GM15510 (cell line): ENCODE data around the gene TEX36.

Experiments used
- POLR2A ChIP-seq: IDR thresholded peaks from 3 replicates; pipeline ENCODE4 v1.6.1; 2011; ENCODE audit warnings: borderline replicate concordance; ENCODE audit not compliant: insufficient read length; ENCODE audit errors: extremely low read depth

The TEX36 gene

GRCh38 chr10:125661431-125661940 lies 21.5 kb downstream of the TEX36 start:
- no peak for TF ChIP-seq POLR2A

DNA sequence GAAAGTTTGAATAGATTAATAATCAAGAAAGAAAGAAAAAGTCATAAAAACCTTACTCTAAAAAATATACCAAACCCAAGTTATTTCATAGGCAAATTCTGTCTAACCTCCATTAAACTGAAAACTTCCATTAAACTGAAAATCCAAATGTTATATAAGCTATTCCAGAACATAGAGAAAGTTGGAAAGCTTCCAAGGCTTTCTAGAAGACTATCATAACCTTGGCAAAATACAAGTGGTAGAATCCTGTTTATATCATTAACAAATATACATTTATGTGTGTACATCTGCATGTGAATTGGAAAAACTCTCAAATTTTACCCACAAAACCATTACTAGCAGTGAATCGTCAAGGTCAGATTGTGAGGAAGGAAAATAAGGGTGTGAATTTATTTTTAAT lies 23.9 kb downstream of the TEX36 start:
- TF ChIP-seq POLR2A, result no peak

- TF ChIP-seq POLR2A, result no peak
Observed at GRCh38 chr10:125656523-125656922, 26.4 kb downstream of the TEX36 start.

DNA sequence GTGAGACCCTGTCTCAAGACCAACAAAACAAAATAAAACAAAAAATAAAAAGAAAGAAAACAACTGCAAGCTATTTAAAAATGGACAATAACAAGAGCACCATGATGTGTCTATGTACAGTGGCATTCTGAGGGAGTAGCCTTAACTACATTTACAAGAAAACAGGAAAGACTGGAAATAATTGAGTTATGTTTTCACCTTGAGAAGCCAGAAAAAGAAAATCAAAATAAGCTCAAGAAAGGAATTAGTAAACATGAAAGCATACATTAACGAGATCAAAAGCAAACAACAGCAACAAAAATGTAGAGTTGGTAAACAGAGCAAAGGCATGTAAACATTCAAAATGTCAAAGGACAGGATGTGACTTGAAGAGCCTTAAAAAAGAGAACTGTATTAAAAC lies 36.7 kb downstream of the TEX36 start:
- no peak for TF ChIP-seq POLR2A

GRCh38 chr10:125641398-125641797 lies 41.6 kb downstream of the TEX36 start:
- no peak for TF ChIP-seq POLR2A

GRCh38 chr10:125640653-125641052 lies 42.3 kb downstream of the TEX36 start:
- TF ChIP-seq POLR2A, result no peak

DNA sequence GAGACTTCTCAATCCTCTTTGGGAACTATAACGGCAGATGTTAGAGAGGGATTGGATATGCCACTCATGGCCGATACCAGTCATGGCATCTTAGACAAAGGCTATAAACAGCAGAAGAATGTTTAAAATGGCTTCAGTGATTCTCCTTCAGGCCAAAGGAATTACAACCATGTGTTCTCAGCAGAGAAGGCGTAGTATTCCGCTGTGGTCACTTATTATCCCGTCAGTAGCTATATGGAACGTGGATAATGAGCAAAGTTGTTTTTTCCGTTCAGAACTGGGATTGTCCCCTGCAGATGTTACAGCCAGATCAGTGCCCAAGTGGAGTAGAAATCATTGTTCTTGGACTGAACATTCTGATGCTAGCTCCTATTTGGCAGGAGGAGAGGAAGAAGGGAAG lies 43.1 kb downstream of the TEX36 start:
- no peak for TF ChIP-seq POLR2A

DNA sequence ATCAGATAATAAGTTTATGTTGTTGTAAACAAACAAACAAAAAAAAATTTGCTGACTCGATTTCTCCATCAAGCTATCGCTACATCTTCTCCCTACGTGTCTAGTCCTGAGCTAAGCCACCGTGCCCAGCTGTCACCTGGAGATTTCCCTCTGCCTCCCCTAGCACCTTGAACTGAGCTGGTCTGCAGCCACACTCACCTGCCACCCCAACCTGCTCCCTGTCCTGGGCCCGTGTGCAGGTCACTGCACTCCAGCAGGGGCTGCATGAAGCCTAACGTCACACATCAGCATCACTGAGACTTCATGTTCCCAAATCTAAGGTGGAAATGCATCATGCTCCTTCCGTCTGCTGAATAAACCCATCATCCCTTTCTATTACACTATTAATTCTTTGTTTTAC lies 44.4 kb downstream of the TEX36 start:
- TF ChIP-seq POLR2A, result no peak

- TF ChIP-seq POLR2A, result no peak
Observed at GRCh38 chr10:125637496-125637895, 45.5 kb downstream of the TEX36 start.

GRCh38 chr10:125634606-125635005 lies 48.4 kb downstream of the TEX36 start:
- TF ChIP-seq POLR2A, result no peak

DNA sequence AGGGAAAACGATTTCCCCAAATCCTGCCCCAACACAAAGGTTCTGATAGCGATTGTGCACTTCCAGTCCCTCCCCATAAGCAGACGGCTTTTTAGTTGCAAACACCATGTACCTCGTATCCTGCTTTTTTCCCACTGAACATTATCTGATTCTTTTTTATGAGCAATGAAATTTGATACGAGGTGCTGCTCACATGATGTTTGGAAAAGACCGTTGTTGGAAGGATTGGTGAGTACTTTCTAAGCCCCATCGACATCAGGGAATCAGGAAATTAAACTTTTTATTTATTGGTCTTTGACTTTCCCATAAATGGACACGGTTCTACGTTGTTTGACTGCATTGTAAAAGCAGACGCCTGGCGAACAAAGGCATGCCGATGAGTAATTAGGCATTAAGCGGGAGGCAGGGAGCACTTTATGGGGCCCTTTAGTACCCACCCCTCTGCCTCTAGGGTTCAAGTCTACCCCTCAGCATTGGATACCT lies 49.4 kb downstream of the TEX36 start:
- TF ChIP-seq POLR2A, result no peak

GRCh38 chr10:125631806-125632205 lies 51.2 kb downstream of the TEX36 start:
- no peak for TF ChIP-seq POLR2A

DNA sequence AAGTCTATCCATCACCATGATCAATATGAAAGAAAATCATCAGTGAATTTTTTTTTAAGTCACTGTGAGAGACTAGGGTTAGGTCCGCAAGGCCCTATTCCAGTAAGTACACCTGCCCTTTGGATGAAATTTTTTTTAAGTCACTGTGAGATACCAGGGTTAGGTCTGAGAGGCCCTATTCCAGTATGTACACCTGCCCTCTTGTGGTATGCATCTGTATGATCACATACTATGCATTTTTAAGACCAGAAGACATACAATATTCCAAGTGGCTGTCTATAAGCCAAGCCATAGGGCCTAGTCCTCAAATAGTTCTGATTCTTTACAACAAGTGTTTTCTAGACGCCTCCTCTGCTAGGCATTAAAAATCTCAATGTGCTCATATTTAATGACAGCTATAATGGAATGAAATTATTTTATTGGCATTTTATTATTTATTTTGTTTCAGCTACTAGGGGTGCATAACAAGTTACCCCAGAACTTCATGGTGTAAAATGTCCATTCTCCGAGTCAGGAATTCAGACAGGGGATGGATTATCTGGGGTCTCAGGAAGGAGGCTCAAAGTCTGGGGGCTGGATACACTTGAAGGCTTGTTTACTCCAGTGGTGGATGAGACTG lies 53.1 kb downstream of the TEX36 start:
- no peak for TF ChIP-seq POLR2A

- no peak for TF ChIP-seq POLR2A
Observed at GRCh38 chr10:125628104-125629049, 54.6 kb downstream of the TEX36 start.

DNA sequence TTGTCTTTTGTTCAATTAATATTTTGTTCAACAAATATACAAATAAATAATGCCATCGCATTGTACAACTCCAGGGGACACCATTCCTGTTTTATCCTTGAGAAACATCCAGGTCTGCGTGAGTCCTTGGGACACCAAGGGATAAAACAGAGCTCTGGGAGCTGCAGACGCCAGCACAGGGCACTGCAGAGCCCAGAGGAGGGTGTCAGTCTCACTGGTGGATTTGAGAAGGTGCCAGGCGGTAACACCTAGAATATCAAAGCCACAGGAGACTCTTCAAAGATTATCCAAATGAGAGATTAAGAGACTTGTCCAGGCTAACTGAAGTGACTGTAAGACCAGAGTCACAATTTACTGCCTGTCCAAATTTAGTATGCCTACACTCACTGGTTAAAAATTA lies 55.3 kb downstream of the TEX36 start:
- no peak for TF ChIP-seq POLR2A
